Kidney tubule cell (primary cell): ENCODE measurements around the gene ACSM5.

Experiments
- DNase-seq: peaks from one replicate; pipeline ENCODE4 v3.0.0-alpha.2; 2018; ENCODE audit warnings: low spot score

Gene ACSM5

GRCh38 chr16:20409398-20410120, at the start of gene ACSM5:
Gene ACSM5, plus strand, starts transcription at chr16:20409534. Its CDS starts 1,951 bp downstream, at chr16:20411485.
- DNase-seq, result peak; percentile 76

- no peak for DNase-seq
Observed at GRCh38 chr16:20359997-20360396, 49.3 kb upstream of the ACSM5 start.

- DNase-seq, result no peak
Observed at GRCh38 chr16:20363191-20363590, 46.1 kb upstream of the ACSM5 start.

DNA sequence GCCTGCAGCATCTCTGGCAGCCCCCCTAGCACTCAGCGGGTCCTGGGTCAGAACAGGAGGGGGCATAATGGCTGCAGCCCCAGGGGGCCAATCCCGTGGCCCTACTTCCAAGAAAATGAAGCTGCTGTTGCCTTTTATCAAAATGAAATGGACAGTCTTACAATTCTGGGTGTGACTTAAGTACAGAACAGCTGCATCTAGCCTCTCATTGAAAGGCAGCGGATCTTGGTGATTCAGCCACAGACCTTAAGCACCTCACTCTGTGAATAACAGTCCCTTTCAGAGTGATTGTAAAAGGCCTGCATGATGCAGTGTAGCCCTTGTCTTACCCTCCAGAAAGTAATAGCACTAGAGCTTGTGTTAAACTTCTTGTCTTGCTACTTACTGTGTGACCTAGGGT, 45.3 kb upstream of the ACSM5 start:
- no peak for DNase-seq

- DNase-seq, result no peak
Observed at GRCh38 chr16:20369452-20370054, 39.8 kb upstream of the ACSM5 start.

DNA sequence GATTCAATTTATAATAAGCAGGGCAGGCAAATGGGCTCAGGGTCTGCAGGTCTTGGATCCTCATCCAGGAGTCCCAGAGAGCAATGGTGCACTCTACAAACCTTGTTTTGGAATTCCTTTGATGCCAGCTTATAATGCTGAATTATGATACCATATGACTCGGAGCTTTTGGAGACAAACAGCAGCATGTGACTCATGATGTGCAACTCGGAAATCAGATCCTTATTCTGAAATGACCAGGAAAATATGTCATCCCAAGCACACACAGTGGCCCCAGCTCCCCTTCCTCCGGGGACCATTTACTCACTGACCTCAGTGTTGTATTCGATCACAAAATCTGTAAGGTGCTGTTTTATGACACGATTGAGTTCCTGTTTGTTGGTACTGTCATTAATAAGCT, 36.6 kb upstream of the ACSM5 start:
- DNase-seq, result peak; percentile 68

DNA sequence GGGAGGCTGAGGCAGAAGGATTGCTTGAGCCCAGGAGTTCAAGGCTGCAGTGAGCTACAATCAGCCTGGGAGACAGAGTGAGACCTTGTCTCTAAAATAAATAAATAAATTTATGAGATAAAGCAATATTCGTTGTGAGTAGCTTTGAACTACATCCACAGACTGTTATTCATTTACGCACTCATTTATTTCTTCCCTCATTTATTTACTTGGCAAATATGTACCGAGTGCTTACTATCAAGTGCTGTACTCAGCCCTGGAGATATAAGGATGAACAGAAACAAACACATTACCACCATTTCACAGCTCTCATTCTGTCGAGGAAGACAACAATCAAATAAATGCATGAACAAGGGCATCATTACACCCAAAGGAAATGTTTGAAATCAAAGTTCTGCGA, 32.2 kb upstream of the ACSM5 start:
- DNase-seq, result no peak

- peak; percentile 86 for DNase-seq
Observed at GRCh38 chr16:20380782-20381181, 28.6 kb upstream of the ACSM5 start.

GRCh38 chr16:20382202-20382948, 27.0 kb upstream of the ACSM5 start:
- no peak for DNase-seq

DNA sequence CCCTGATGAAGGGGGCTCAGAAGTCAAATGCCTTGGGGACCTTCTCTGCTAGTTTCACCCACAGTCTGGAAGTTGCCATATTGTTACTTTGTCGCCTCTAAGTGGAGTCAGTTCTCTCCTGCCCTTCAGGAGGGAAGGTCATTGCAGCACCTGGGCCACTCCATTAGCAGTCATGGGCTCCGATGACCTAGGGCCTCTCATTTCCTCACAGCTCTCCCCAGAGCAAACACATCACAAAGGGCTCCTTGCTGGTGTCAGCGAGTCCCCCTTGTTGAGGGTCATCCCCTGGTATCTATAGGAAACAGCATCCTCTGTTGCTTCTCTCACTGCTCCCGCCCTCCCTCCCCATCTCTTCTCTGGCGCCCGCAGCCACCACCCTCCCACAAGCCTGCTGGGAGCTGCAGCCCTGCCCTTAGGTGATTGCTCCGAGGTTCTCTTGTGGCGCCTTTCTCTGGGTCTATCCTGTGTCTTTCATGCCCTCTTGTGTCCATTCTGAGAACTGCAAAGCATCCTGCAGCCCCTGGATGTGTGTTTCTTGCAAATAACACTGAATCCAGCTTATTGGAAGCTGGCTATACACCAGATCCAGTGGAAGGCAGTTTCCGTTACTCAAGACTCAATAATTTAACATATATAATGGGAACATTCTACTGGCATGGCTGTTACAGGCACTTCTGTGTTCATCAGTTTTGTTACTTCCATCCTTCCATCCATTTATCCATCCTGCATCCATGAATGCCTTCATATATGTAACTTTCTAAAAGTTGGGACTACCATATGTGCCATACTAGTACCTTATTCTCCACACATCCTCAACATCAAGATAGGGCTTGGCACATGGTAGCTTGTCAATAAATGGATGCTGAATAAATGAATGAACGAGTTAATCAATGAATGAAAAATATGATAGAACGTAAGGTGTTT, 26.0 kb upstream of the ACSM5 start:
- DNase-seq, result peak; percentile 78

GRCh38 chr16:20385844-20386832, 23.2 kb upstream of the ACSM5 start:
- DNase-seq, result peak; percentile 53

GRCh38 chr16:20387978-20388377, 21.4 kb upstream of the ACSM5 start:
- DNase-seq, result no peak

DNA sequence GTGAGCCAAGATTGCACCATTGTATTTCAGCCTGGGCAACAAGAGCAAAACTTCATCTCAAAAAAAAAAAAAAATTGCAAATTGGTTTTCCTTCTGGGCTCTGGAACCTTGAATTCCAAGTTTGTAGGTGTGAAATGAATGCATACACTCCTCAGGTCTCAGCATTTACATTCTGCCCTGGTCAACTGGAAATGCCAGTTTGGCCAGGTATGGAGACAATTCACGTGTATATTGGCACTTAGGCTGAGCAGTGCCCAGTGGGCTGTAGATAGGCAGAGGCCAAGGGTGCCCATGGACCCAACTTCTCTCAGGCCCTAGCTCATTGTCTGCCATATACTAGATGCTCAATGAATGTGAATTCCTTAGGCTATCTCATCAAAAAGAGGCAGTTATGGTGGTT, 20.5 kb upstream of the ACSM5 start:
- no peak for DNase-seq

DNA sequence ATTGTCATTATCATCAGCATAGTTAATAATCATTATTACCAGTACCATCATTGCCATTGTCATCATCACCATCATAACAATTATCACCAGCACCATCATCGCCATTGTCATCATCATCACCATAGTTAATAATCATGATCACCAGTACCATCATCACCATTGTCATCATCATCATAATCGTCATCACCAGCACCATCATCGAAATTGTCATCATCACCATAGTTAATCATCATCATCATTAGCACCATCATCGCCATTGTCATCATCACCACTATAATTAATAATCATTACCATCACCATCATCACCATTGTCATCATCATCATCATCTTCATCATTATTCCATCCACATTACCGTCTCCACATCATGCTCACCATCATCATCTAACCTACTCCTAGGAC, 18.3 kb upstream of the ACSM5 start:
- no peak for DNase-seq

DNA sequence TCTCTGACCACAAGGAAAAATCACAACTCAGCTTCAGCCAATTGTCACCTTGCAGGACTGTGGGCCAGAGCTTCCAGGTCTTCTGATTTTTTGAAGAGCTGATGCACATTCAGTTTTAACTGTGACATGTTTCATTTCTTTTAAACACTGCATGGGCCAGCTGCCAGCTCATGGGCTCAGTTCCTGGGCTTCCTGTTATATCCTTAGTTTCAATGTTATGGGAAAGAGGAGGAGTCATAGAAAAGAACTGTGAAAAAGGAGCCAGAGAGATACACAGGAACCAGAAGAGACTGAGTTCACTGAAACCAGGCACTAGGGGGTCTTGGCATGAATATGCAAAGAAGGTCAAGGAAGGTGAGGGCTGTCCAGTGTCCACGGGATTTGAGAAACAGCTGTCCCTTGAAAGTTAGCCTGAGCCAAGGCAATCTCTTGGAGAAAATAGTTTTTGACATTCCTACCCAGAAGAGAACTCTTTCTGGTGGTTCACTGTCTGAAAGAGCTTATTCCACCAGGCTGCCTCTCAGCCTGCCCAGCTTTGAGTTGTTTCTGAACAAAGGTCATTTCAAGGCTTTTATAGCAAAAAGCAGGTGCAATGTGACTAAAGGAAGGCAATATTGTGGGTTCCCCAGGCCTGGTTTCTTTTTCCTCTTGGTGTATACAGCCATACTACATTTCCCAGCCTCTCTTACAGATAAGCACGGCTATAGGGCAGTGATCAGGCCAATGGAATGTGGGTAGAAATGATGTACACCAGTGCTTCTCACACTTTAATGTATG, 15.3 kb upstream of the ACSM5 start:
- DNase-seq, result peak; percentile 24

DNA sequence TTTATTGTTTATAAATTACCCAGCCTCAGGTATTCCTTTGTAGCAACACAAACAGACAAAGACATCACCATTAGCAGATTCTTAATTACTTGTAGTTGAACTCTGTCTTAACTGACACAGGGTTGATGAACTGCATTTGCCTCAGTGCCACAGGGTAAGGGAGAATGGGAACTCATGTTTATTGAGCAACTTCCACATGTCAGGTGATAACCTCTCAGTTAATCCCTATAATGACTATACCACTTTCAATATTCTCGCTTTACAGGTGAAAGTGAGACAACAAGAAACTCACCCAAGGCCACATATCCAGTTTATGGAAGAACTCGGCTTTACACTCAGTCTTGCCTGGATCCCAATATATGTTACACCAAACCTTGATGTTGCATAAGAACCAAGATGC, 13.4 kb upstream of the ACSM5 start:
- no peak for DNase-seq

DNA sequence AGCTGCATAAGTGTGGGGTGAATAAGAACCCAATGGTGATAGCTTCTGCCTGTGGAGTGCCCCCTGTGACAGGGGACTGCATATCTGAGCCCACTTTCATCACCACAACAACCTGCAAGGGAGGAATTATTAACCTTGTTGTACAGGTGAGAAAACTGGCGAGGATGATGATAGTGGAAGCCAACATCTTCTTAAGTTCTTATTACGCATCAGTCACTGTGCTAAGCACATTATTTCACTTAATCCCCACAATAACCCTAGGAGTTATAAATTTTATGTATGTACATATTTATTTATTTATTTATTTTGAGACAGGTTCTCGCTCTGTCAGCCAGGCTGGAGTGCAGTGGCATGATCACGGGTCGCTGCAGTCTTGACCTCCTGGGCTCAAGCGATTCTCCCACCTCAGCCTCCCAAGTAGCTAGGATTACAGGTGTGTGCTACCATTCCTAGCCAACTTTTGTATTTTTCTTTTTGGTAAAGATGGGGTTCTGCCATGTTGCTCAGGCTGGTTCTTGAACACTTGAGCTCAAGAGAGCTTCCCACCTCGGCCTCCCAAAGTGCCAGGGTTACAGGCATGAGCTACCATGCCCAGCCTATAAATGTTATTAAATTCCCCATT, 12.4 kb upstream of the ACSM5 start:
- DNase-seq, result no peak

DNA sequence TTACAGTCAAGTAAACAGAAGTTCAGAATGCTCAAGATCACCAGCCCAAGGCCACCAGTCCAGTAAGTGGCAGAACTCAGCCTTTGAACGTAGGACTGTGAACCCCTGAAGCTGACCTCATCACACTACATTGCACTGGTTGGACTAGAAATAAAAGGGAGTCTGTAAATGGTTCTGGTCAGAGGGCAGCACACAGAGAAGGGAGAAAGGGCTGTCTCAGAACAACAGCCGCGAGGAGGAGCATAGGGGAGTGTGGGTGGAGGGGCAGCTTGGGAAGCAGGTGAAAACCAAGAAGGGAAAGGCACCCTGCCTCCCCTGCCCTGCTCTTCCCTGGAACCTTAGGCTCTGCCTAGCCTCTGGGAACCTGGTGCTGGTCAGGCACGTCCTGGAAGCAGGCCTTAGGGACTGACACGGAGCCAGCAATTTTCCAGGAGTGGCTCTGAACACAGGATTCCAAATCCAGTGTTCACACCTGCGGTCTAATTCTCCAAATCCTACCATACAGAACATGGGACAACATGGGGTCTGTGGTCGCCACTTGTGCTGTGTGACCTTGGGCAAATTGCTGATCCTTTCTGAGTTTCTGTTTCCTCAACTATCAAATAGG, 11.8 kb upstream of the ACSM5 start:
- DNase-seq, result no peak

- no peak for DNase-seq
Observed at GRCh38 chr16:20398603-20399002, 10.7 kb upstream of the ACSM5 start.
